ENCODE data around the gene GINS1. TPM values are rescaled to one million over a fixed set of nuclear protein-coding genes. Genes with fewer than 3 reads are reported as not detected.

Gene GINS1
- total RNA-seq, 4 donors from 2014 or later, result 0.31 to 1.2 (median 1.2) TPM; not detected in 1

GRCh38 chr20:25452333-25452732 lies 44.9 kb downstream of the GINS1 start:
- peaks cover 0 to 42% of the 10 kb centered on the region in 2 donors for H3K36me3 ChIP-seq
- H3K27me3 ChIP-seq, result no peaks in the 10 kb centered on the region
- no peaks in the 10 kb centered on the region for H3K9me3 ChIP-seq
- H3K4me1 ChIP-seq, result no peaks in the 10 kb centered on the region
- 72 to 82% methylated on average over 5 of the region's 6 CpGs for WGBS, 2 donors (ENCODE audit: low coverage in 1 of 2)
- H3K4me3 ChIP-seq, result no peak overlapping the region
- no peak for ATAC-seq
- no peak for TF ChIP-seq POLR2A (IDR thresholded peaks at IDR 0.05)
- TF ChIP-seq POLR2AphosphoS5 (IDR thresholded peaks at IDR 0.05), result no peak
- no peak for TF ChIP-seq CTCF (IDR thresholded peaks at IDR 0.05)
- no peak for TF ChIP-seq EP300 (IDR thresholded peaks at IDR 0.05)
- H3K27ac ChIP-seq, result no peak overlapping the region

DNA sequence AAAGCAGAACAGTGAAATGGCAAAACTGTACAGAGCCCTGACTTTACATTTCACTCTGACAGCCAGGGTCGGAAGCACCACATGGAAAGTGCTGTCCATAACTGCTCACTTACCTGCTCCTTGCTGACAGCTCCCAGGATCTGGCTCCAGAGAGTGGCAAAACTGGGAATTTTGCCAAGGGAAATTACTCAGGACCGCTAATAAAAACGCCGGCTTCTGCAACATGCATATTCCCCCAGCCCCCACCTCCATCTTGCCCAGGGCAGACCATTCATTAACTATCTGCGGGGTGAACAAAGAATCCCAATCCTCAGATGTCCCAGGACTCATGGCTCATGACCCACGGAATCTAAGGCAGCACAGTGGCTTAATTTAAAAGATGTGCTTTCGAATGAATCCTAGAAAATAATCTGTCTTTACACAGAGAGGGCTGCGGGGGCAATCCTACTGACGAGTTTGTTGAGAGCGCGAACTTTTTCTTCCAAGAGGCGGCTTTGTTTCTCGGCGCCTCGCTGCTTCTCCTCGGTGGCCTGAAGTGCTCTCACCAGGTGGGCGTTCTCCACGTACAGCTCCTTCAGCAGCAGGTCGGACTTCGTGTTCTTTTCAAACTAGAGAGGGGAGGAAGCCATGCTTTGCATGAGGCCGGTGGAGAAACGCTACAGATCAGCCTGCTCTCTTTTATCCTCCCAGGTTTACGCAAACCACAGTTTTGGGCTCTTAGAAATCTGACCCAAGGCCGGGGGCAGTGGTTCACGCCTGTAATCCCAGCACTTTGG lies 45.8 kb downstream of the GINS1 start:
- 58 to 75% methylated on average over 14 to 18 of the region's 25 CpGs for WGBS, 2 donors (ENCODE audit: low coverage in 1 of 2)
- ATAC-seq, result no peak
- H3K27me3 ChIP-seq, result no peaks in the 10 kb centered on the region
- no peak overlapping the region for H3K4me3 ChIP-seq
- H3K27ac ChIP-seq, result no peak overlapping the region
- TF ChIP-seq POLR2A (IDR thresholded peaks at IDR 0.05), result no peak
- TF ChIP-seq EP300 (IDR thresholded peaks at IDR 0.05), result no peak
- no peak for TF ChIP-seq POLR2AphosphoS5 (IDR thresholded peaks at IDR 0.05)
- TF ChIP-seq CTCF (IDR thresholded peaks at IDR 0.05), result no peak
- peaks cover 0 to 48% of the 10 kb centered on the region in 2 donors for H3K36me3 ChIP-seq
- no peaks in the 10 kb centered on the region for H3K4me1 ChIP-seq
- H3K9me3 ChIP-seq, result no peaks in the 10 kb centered on the region

DNA sequence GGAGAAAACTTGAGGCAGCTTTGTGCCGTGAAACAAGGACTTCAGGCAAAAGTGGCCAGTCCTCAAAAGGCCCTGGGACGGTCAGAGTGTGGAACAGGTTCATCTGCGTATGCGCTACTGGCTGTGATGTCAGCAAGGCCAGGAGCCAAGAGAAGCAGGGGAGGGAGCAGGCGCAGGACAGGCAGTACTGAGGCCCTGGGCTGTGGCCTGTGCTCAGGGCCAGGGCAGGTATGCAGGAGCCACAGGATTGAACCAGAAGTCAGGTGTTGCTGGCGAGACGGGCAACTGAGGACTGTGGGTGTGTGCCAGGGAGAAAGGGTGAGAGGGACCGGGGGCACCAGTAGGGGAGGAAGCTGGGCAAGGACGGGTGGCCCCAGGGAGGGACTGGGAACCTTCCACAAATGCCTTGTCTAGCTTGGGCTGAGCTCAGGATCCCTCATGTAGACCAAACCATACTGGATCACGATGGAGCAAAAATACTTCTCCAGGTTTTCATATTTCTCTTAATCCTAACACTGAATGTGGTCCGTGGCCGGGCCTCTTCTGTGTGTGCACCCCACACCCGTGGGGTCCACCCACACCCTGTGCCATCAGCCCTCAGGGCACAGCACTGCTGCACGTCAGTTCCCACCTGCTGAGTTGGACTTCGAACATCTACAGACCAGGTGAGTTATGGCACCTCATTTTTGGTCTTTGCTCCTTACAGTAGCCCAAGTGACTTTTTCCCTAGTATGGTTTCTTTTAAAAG lies 46.9 kb downstream of the GINS1 start:
- WGBS, 2 donors (ENCODE audit: low coverage in 1 of 2), result 93 to 97% methylated on average over 10 to 13 of the region's 15 CpGs
- ATAC-seq, result no peak

GRCh38 chr20:25457886-25458680 lies 50.6 kb downstream of the GINS1 start:
- Histone ChIP-seq H3K36me3 (peaks cover 0 to 63% of the 10 kb centered on the region in 2 donors), H3K4me1 (no peaks in the 10 kb centered on the region), H3K4me3 (no peak overlapping the region), H3K27me3 (no peaks in the 10 kb centered on the region), H3K27ac (no peak overlapping the region), H3K9me3 (no peaks in the 10 kb centered on the region)
- 86 to 90% methylated on average over 7 to 8 of the region's 22 CpGs for WGBS, 2 donors (ENCODE audit: low coverage in 1 of 2)
- no peak for ATAC-seq
- no peak for TF ChIP-seq POLR2AphosphoS5 (IDR thresholded peaks at IDR 0.05)
- no peak for TF ChIP-seq EP300 (IDR thresholded peaks at IDR 0.05)
- TF ChIP-seq CTCF (IDR thresholded peaks at IDR 0.05), result no peak
- no peak for TF ChIP-seq POLR2A (IDR thresholded peaks at IDR 0.05)

More for the DNA sequence above, 46.9 kb downstream of the GINS1 start:
- Histone ChIP-seq H3K9me3 (no peaks in the 10 kb centered on the region), H3K4me3 (no peak overlapping the region), H3K27me3 (no peaks in the 10 kb centered on the region), H3K27ac (no peak overlapping the region), H3K4me1 (no peaks in the 10 kb centered on the region), H3K36me3 (peaks cover 0 to 55% of the 10 kb centered on the region in 2 donors)
- no peak for TF ChIP-seq POLR2AphosphoS5 (IDR thresholded peaks at IDR 0.05)
- no peak for TF ChIP-seq EP300 (IDR thresholded peaks at IDR 0.05)
- TF ChIP-seq CTCF (IDR thresholded peaks at IDR 0.05), result no peak
- no peak for TF ChIP-seq POLR2A (IDR thresholded peaks at IDR 0.05)
